Measurements from ENCODE around the gene TMSB4X. TPM values are rescaled to one million over a fixed set of nuclear protein-coding genes. Genes with fewer than 3 reads are reported as not detected.

Gene TMSB4X
- polyA plus RNA-seq, 1 of the 3 experiments (the other 2 are of a cell fraction), result 4,830 TPM

- no peak for TF ChIP-seq REST (IDR thresholded peaks at IDR 0.05; ENCODE audit: low read depth, low read length)
- peak; percentile 60; the same call in 1 of the 2 replicates for TF ChIP-seq TEAD4 (IDR thresholded peaks at IDR 0.05; ENCODE audit: borderline replicate concordance, insufficient read depth)
- TF ChIP-seq FOSL2 (IDR thresholded peaks at IDR 0.05; ENCODE audit: borderline replicate concordance, low read depth), result 0 out of 2 replicates have a peak, but pooled peaks have one; percentile 4
- TF ChIP-seq RCOR1 (IDR thresholded peaks at IDR 0.05; ENCODE audit: low read length), result no peak; the same call in 1 of the 2 replicates
Observed at GRCh38 chrX:12946838-12947544, 27.9 kb upstream of the TMSB4X start (continued).

DNA sequence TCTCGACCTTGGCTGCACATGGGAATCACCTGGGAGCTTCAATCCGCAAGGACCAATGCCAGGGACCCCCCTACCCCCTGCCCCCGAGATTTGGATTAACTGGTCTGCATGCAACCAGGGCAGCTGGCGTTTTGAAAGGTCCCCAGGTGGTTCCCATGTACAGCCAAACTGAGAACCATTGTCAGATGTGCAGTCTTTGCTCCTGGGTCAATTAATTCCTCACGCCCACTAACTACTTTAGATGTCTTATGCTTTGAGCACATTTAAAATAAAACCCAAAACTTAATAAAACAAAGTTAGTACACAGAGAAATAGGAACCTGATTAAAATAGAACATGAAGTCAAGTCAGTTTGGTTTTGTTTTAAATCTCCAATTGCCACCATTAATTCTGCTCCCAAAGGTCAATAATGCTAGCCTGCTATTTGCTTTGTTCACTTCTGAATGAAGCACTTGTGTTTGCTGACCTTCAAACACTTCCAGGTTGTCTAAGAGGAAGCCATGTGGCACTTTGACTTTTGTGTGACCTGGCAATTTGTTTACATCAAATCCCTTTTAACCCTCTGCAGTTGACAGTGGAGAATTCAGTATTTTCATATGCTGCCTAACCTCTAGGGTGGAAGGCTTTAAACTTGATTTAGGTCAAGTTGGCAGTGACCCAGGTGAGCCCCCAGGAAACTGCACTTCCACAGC is 27.2 kb upstream of the TMSB4X start:
- Histone ChIP-seq H3K4me3 (ENCODE audit: low read depth in 2 of 2, low read length in 1 of 2) (no peak overlapping the region), H3K9me3 (no peaks in the 10 kb centered on the region), H4K20me1 (ENCODE audit: insufficient read depth) (no peaks in the 10 kb centered on the region), H3K4me1 (ENCODE audit: control insufficient read depth in 1 of 2, insufficient read depth in 2 of 2, low read depth in 1 of 2, low read length in 1 of 2) (peaks cover 12 to 33% of the 10 kb centered on the region in 2 experiments; a peak in 3 of 4 replicates), H3K36me3 (replicated peaks in 1 of 2; ENCODE audit: control insufficient read depth in 1 of 2, insufficient read depth in 2 of 2, low read length in 1 of 2) (no peaks in the 10 kb centered on the region), H2AFZ (ENCODE audit: low read depth) (no peak overlapping the region; the same call in 1 of the 2 replicates), H3K9me2 (no peaks in the 10 kb centered on the region), H3K27me3 (ENCODE audit: insufficient read depth) (no peaks in the 10 kb centered on the region), H3K4me2 (peak overlapping the region; percentile 26; the same call in 1 of the 2 replicates), H3K27ac (ENCODE audit: low read depth in 2 of 2, low read length in 1 of 2) (peak overlapping the region; percentile 76 to 85), H3K79me2 (ENCODE audit: insufficient read depth) (no peaks in the 10 kb centered on the region), H3F3A (replicated peaks; ENCODE audit: insufficient read depth) (peaks cover 5% of the 10 kb centered on the region), H3K9ac (peak overlapping the region; percentile 64; the same call in 1 of the 2 replicates)
- CTCF ChIA-PET, result interaction anchor here (0.8 to 5.7 kb wide), 13 partner anchors 18 to 557 kb away, joined by 3 to 124 read pairs (median 5); no protein-coding TSS in a partner anchor
- TF ChIP-seq TCF12 (IDR thresholded peaks at IDR 0.05) (no peak), CHD2 (IDR thresholded peaks at IDR 0.05; ENCODE audit: low read length, partially characterized antibody) (no peak), FOXM1 (IDR thresholded peaks at IDR 0.05; ENCODE audit: low read depth) (no peak), ELF1 (IDR thresholded peaks at IDR 0.05) (no peak), YY1 (IDR thresholded peaks at IDR 0.05; ENCODE audit: low read depth) (no peak), SIN3A (IDR thresholded peaks at IDR 0.05; ENCODE audit: borderline replicate concordance, low read depth, low read length) (no peak), ZBTB33 (IDR thresholded peaks at IDR 0.05; ENCODE audit: borderline replicate concordance, low read depth) (no peak), RFX5 (IDR thresholded peaks at IDR 0.05; ENCODE audit: low read length) (no peak), GABPA (IDR thresholded peaks at IDR 0.05; ENCODE audit: low read depth) (no peak), GATA2 (CRISPR knock-in tag; IDR thresholded peaks at IDR 0.05) (no peak)
- TF ChIP-seq, protein P1, sequence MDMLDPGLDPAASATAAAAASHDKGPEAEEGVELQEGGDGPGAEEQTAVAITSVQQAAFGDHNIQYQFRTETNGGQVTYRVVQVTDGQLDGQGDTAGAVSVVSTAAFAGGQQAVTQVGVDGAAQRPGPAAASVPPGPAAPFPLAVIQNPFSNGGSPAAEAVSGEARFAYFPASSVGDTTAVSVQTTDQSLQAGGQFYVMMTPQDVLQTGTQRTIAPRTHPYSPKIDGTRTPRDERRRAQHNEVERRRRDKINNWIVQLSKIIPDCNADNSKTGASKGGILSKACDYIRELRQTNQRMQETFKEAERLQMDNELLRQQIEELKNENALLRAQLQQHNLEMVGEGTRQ (IDR thresholded peaks at IDR 0.05; ENCODE audit: borderline replicate concordance, low read depth, low read length), result no peak
- POLR2A ChIA-PET, result no interaction called here
- DNase-seq, result no peak
- 67% methylated on average over 5 of the region's 5 CpGs for WGBS (ENCODE audit: low lambda C conversion rate)
